ENCODE results near the gene GNPTAB. TPM values are rescaled to one million over a fixed set of nuclear protein-coding genes. Genes with fewer than 3 reads are reported as not detected.
A peak's percentile ranks its signal among the peaks of the same experiment; 100 is the strongest.

GNPTAB gene
- total and polyA plus RNA-seq, 2 of the 13 experiments (the other 11 are each of a cell fraction or from before 2014, with no cell fraction given), result 13.6 to 19.4 TPM

DNA sequence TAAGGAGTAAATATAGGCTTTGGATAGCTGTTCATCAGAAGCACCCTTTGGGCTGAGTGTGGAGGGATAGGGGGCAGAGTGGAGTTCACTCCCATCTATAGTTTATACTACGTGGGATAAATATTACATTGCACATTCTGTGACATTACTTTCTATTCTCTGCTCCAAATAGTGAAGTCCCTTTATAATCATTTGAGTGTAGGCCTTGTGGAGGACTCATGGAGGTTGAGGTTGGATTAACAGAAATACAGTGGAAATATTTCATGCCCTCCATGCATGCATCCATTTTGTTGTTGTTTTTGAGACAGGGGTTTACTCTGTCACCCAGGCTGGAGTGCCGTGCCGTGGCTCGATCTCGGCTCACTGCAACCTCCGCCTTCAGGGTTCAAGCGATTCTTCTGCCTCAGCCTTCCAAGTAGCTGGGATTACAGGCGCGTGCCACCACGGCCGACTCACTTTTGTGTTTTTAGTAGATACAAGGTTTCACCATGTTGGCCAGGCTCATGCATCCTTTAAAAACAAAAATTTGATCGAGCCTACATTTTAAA lies 131.9 kb downstream of the GNPTAB start (continued):
- TF ChIP-seq, protein P1, sequence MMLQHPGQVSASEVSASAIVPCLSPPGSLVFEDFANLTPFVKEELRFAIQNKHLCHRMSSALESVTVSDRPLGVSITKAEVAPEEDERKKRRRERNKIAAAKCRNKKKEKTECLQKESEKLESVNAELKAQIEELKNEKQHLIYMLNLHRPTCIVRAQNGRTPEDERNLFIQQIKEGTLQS (CRISPR knock-in tag; IDR thresholded peaks at IDR 0.05), result no peak
- TF ChIP-seq KDM1A (CRISPR knock-in tag; IDR thresholded peaks at IDR 0.05) (no peak), NBN (conservative IDR thresholded peaks at IDR 0.05) (no peak), TBX3 (IDR thresholded peaks at IDR 0.05; ENCODE audit: borderline replicate concordance) (no peak), HNF4A (CRISPR knock-in tag; IDR thresholded peaks at IDR 0.05) (0 out of 2 replicates have a peak, but pooled peaks have one; percentile 3), HNRNPLL (IDR thresholded peaks at IDR 0.05; ENCODE audit: low read depth, low read length, poor library complexity, severe bottlenecking) (no peak), ZNF350 (CRISPR knock-in tag; IDR thresholded peaks at IDR 0.05; ENCODE audit: borderline replicate concordance, low read depth) (no peak)

DNA sequence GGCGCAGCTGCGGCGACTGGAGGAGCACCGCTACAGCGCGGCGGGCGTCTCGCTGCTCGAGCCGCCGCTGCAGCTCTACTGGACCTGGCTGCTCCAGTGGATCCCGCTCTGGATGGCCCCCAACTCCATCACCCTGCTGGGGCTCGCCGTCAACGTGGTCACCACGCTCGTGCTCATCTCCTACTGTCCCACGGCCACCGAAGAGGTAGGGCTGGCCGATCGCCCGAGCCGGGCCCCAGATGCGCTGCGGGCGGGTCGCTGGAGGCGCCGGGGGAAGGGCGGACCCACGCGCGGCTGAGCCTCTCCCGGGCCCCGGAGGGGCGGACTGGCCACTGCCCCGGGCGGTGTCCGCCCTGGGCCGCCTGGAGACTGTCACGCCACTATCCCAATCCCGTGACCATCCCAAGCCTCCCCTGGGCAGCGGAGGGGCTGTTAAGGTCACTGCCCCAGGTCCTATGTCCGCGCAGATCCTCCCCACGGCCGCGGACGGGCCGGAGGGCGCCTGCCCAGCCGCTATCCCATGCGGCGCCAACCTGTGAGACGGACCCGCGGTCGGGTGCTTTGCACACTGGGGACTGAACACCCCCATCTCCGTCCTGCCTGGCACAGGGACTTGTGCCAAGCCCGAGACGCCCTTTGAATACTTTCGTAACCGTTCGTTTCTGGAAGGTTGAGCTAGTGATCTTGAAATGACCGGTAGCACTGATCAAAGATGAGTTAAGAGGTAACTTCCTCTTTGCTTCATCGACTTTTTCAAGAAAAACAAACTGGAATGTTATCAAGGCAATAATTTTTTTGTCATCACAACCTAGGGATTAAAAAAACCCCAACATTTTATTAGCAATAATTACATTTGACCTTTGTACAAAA lies 132.6 kb downstream of the GNPTAB start:
- Histone ChIP-seq H3K4me1 (ENCODE audit: insufficient read depth, low read length) (peaks cover 61% of the 10 kb centered on the region), H3K4me2 (ENCODE audit: low read depth, low read length) (peak overlapping the region; percentile 79), H4K20me1 (ENCODE audit: insufficient read depth, low read length) (peaks cover 26% of the 10 kb centered on the region), H3K4me3 (replicated peaks in 1 of 3; ENCODE audit: insufficient read depth in 1 of 3, low read depth in 2 of 3, low read length in 3 of 3) (peak overlapping the region; percentile 97 to 100 (median 99)), H3K9me3 (ENCODE audit: low read length) (no peaks in the 10 kb centered on the region), H3K79me2 (ENCODE audit: insufficient read depth, low read length) (peaks cover 61% of the 10 kb centered on the region), H3K27me3 (ENCODE audit: control insufficient read depth in 1 of 2, insufficient read depth in 2 of 2, low read length in 2 of 2) (no peaks in the 10 kb centered on the region; a peak in 2 of 5 replicates), H3K36me3 (replicated peaks in 1 of 2; ENCODE audit: control insufficient read depth in 1 of 2, insufficient read depth in 2 of 2, low read length in 2 of 2) (peaks cover 0 to 5% of the 10 kb centered on the region in 2 experiments; a peak in 1 of 5 replicates), H2AFZ (ENCODE audit: low read length) (no peak overlapping the region), H3K27ac (ENCODE audit: extremely low read length, insufficient read depth, low read length) (peak overlapping the region; percentile 98), H3K9ac (ENCODE audit: insufficient read depth, low read depth, low read length) (peak overlapping the region; percentile 95)
- intact Hi-C loops (cut with micrococcal nuclease; ENCODE audit: unreplicated experiment) (loop anchor here (1.0 to 5.0 kb wide), 4 partner anchors 15 to 128 kb away; no protein-coding TSS in a partner anchor), in situ Hi-C loops (cut with HindIII; ENCODE audit: extremely low pct_ligation_motif_present, low pct_unique_long_range_greater_than_20kb) (loop anchor here (10.0 kb wide), 1 partner anchor 93 kb away; no protein-coding TSS in a partner anchor)
- POLR2A ChIA-PET, result interaction anchor here (0.6 to 2.8 kb wide), 17 partner anchors 9 to 291 kb away, joined by 3 to 20 read pairs (median 4); partner anchors contain the start of gene ARL1
- ATAC-seq (peak; percentile 45), DNase-seq (ENCODE audit: low spot score) (peak; percentile 22), FAIRE-seq (peak; percentile 39)
- CTCF ChIA-PET (ENCODE audit: low intra/inter-chr PET ratio, low total read pairs), result interaction anchor here (0.9 kb wide), 1 partner anchor 28 kb away, joined by 3 read pairs; no protein-coding TSS in a partner anchor
- TSS peak; percentile 49 for BruUV-seq (replicated peaks)
- under 1% methylated on average over 15 of the region's 67 CpGs for WGBS (ENCODE audit: low lambda C conversion rate)
- TF ChIP-seq, protein P2, sequence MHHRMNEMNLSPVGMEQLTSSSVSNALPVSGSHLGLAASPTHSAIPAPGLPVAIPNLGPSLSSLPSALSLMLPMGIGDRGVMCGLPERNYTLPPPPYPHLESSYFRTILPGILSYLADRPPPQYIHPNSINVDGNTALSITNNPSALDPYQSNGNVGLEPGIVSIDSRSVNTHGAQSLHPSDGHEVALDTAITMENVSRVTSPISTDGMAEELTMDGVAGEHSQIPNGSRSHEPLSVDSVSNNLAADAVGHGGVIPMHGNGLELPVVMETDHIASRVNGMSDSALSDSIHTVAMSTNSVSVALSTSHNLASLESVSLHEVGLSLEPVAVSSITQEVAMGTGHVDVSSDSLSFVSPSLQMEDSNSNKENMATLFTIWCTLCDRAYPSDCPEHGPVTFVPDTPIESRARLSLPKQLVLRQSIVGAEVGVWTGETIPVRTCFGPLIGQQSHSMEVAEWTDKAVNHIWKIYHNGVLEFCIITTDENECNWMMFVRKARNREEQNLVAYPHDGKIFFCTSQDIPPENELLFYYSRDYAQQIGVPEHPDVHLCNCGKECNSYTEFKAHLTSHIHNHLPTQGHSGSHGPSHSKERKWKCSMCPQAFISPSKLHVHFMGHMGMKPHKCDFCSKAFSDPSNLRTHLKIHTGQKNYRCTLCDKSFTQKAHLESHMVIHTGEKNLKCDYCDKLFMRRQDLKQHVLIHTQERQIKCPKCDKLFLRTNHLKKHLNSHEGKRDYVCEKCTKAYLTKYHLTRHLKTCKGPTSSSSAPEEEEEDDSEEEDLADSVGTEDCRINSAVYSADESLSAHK (CRISPR knock-in tag; IDR thresholded peaks at IDR 0.05; ENCODE audit: borderline replicate concordance), result no peak
- TF ChIP-seq, protein P3, sequence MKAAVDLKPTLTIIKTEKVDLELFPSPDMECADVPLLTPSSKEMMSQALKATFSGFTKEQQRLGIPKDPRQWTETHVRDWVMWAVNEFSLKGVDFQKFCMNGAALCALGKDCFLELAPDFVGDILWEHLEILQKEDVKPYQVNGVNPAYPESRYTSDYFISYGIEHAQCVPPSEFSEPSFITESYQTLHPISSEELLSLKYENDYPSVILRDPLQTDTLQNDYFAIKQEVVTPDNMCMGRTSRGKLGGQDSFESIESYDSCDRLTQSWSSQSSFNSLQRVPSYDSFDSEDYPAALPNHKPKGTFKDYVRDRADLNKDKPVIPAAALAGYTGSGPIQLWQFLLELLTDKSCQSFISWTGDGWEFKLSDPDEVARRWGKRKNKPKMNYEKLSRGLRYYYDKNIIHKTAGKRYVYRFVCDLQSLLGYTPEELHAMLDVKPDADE (CRISPR knock-in tag; IDR thresholded peaks at IDR 0.05), result no peak
- no peak; the same call in 1 of the 2 replicates for TF ChIP-seq ZNF556 (CRISPR knock-in tag; IDR thresholded peaks at IDR 0.05; ENCODE audit: borderline replicate concordance)
- no peak for TF ChIP-seq FOSL2 (CRISPR knock-in tag; IDR thresholded peaks at IDR 0.05)
- TF ChIP-seq, protein P4, sequence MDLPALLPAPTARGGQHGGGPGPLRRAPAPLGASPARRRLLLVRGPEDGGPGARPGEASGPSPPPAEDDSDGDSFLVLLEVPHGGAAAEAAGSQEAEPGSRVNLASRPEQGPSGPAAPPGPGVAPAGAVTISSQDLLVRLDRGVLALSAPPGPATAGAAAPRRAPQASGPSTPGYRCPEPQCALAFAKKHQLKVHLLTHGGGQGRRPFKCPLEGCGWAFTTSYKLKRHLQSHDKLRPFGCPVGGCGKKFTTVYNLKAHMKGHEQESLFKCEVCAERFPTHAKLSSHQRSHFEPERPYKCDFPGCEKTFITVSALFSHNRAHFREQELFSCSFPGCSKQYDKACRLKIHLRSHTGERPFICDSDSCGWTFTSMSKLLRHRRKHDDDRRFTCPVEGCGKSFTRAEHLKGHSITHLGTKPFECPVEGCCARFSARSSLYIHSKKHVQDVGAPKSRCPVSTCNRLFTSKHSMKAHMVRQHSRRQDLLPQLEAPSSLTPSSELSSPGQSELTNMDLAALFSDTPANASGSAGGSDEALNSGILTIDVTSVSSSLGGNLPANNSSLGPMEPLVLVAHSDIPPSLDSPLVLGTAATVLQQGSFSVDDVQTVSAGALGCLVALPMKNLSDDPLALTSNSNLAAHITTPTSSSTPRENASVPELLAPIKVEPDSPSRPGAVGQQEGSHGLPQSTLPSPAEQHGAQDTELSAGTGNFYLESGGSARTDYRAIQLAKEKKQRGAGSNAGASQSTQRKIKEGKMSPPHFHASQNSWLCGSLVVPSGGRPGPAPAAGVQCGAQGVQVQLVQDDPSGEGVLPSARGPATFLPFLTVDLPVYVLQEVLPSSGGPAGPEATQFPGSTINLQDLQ (CRISPR knock-in tag; IDR thresholded peaks at IDR 0.05), result no peak; the same call in 1 of the 2 replicates
- no peak for TF ChIP-seq ZC3H4 (CRISPR knock-in tag; IDR thresholded peaks at IDR 0.05; ENCODE audit: borderline replicate concordance)
- no peak for TF ChIP-seq CHCHD3 (CRISPR knock-in tag; IDR thresholded peaks at IDR 0.05)
